Measurements from ENCODE around the gene MAP1S.

GRCh38 chr19:17718550-17718946, 732 bp upstream of the MAP1S start:
- TF ChIP-seq CTCF (IDR thresholded peaks at IDR 0.05; ENCODE audit: poor library complexity, severe bottlenecking) (no peak), POLR2AphosphoS5 (IDR thresholded peaks at IDR 0.05) (no peak), EZH2 (IDR thresholded peaks at IDR 0.05; ENCODE audit: borderline replicate concordance, insufficient read depth, low read length, poor library complexity, severe bottlenecking) (no peak), REST (IDR thresholded peaks at IDR 0.05; ENCODE audit: borderline replicate concordance) (no peak)
